Activated naive CD8-positive, alpha-beta T cell treated with anti-CD3 and anti-CD28 coated beads, Interleukin-2, amount 10 ng/mL, durations not matched to agents 7 days and 5 days (primary cell): ENCODE measurements around the gene RSBN1L. TPM values are rescaled to one million over a fixed set of nuclear protein-coding genes. Genes with fewer than 3 reads are reported as not detected.
"Not testable (repeated sequence)": the region's sequence is repeated elsewhere in the genome, so short reads cannot be mapped to it uniquely, and the experiment has no call there.

Source experiments
- ATAC-seq: fragments of 150-1000 bp; cut with Tn5 transposase; one replicate; pipeline ENCODE4 v1.10.0; 2021; ENCODE audit warnings: low read depth, moderate library complexity
- POLR2A ChIA-PET: fragments of 350-600 bp; sonication (Branson Sonifier 250); formaldehyde crosslinking; loops from one replicate; lab custom pipeline; 2021; ENCODE audit warnings: antibody characterized with exemption; lab: Charles Lee
- DNase-seq: peaks from one replicate; pipeline ENCODE4 v3.0.0; 2021
- H3K27ac Mint-ChIP-seq: one replicate; pipeline ENCODE4 v1.8.0; 2022; ENCODE audit warnings: mild to moderate bottlenecking, mixed read lengths
- H3K27me3 Mint-ChIP-seq: one replicate; pipeline ENCODE4 v1.8.0; 2022; ENCODE audit warnings: mild to moderate bottlenecking, moderate library complexity, mixed read lengths
- H3K36me3 Mint-ChIP-seq: one replicate; pipeline ENCODE4 v1.8.0; 2021; ENCODE audit warnings: mild to moderate bottlenecking, mixed read lengths
- H3K4me1 Mint-ChIP-seq: one replicate; pipeline ENCODE4 v1.8.0; 2021; ENCODE audit warnings: mixed read lengths
- H3K4me3 Mint-ChIP-seq: one replicate; pipeline ENCODE4 v1.8.0; 2022; ENCODE audit warnings: mild to moderate bottlenecking, moderate library complexity, mixed read lengths
- H3K9me3 Mint-ChIP-seq: one replicate; pipeline ENCODE4 v1.8.0; 2021; ENCODE audit warnings: mixed read lengths
- total RNA-seq, 2 experiments: library from RNA; stranded (reverse); gene quantifications; one replicate each; pipeline ENCODE4 v1.2.3, GENCODE V29; 2021

RSBN1L gene
- total RNA-seq, 2 experiments from 2014 or later: 28.1 to 30.2 TPM

- not testable (repeated sequence) for H3K4me1 Mint-ChIP-seq, H3K27ac Mint-ChIP-seq, DNase-seq, H3K9me3 Mint-ChIP-seq, H3K27me3 Mint-ChIP-seq, H3K4me3 Mint-ChIP-seq, ATAC-seq, H3K36me3 Mint-ChIP-seq
- POLR2A ChIA-PET: interaction anchor here (0.6 to 1.3 kb wide), 3 partner anchors 16 to 21 kb away, joined by 3 to 5 read pairs (median 5); partner anchors contain the start of gene RSBN1L
Observed at GRCh38 chr7:77717566-77717965, 21.3 kb downstream of the RSBN1L start.

- Mint-ChIP-seq H3K4me1 (peaks cover 14% of the 10 kb centered on the region), H3K27ac (no peak overlapping the region), H3K36me3 (peaks cover 6% of the 10 kb centered on the region), H3K4me3 (no peak overlapping the region), H3K9me3 (no peaks in the 10 kb centered on the region), H3K27me3 (no peaks in the 10 kb centered on the region)
- ATAC-seq: no peak
- no peak for DNase-seq
- POLR2A ChIA-PET: no interaction called here
Observed at GRCh38 chr7:77727527-77727926, 31.3 kb downstream of the RSBN1L start.

GRCh38 chr7:77727936-77728701, 31.9 kb downstream of the RSBN1L start:
- POLR2A ChIA-PET: no interaction called here
- Mint-ChIP-seq H3K9me3 (no peaks in the 10 kb centered on the region), H3K27me3 (no peaks in the 10 kb centered on the region), H3K4me1 (peaks cover 14% of the 10 kb centered on the region), H3K27ac (no peak overlapping the region), H3K36me3 (peaks cover 6% of the 10 kb centered on the region), H3K4me3 (no peak overlapping the region)
- ATAC-seq: no peak
- DNase-seq: no peak

GRCh38 chr7:77729574-77730348, 33.5 kb downstream of the RSBN1L start:
- DNase-seq (no peak), ATAC-seq (no peak)
- Mint-ChIP-seq H3K36me3 (peaks cover 6% of the 10 kb centered on the region), H3K27ac (no peak overlapping the region), H3K4me1 (peaks cover 14% of the 10 kb centered on the region), H3K4me3 (no peak overlapping the region), H3K27me3 (no peaks in the 10 kb centered on the region), H3K9me3 (no peaks in the 10 kb centered on the region)
- POLR2A ChIA-PET: no interaction called here

- Mint-ChIP-seq H3K4me1 (peaks cover 14% of the 10 kb centered on the region), H3K36me3 (peaks cover 6% of the 10 kb centered on the region), H3K4me3 (no peak overlapping the region), H3K27ac (no peak overlapping the region), H3K27me3 (no peaks in the 10 kb centered on the region), H3K9me3 (no peaks in the 10 kb centered on the region)
- ATAC-seq (no peak), DNase-seq (no peak)
- POLR2A ChIA-PET: no interaction called here
Observed at GRCh38 chr7:77731716-77732115, 35.5 kb downstream of the RSBN1L start.

GRCh38 chr7:77734659-77735421, 38.6 kb downstream of the RSBN1L start:
- peaks cover 17% of the 10 kb centered on the region for H3K36me3 Mint-ChIP-seq
- POLR2A ChIA-PET: no interaction called here
- no peak overlapping the region for H3K4me3 Mint-ChIP-seq
- DNase-seq (no peak), ATAC-seq (no peak)
- H3K4me1 Mint-ChIP-seq: peaks cover 8% of the 10 kb centered on the region
- no peaks in the 10 kb centered on the region for H3K9me3 Mint-ChIP-seq
- no peaks in the 10 kb centered on the region for H3K27me3 Mint-ChIP-seq
- no peak overlapping the region for H3K27ac Mint-ChIP-seq

GRCh38 chr7:77735457-77735856, 39.2 kb downstream of the RSBN1L start:
- no peak overlapping the region for H3K27ac Mint-ChIP-seq
- no peaks in the 10 kb centered on the region for H3K9me3 Mint-ChIP-seq
- POLR2A ChIA-PET: no interaction called here

GRCh38 chr7:77736991-77737390, 40.7 kb downstream of the RSBN1L start:
- H3K27ac Mint-ChIP-seq: no peak overlapping the region
- ATAC-seq (no peak), DNase-seq (no peak)
- peaks cover 4% of the 10 kb centered on the region for H3K4me1 Mint-ChIP-seq
- POLR2A ChIA-PET: no interaction called here
- no peaks in the 10 kb centered on the region for H3K27me3 Mint-ChIP-seq
- H3K4me3 Mint-ChIP-seq: no peak overlapping the region
- H3K9me3 Mint-ChIP-seq: no peaks in the 10 kb centered on the region
- peaks cover 21% of the 10 kb centered on the region for H3K36me3 Mint-ChIP-seq

More at GRCh38 chr7:77735457-77735856, 39.2 kb downstream of the RSBN1L start:
- Mint-ChIP-seq H3K4me1 (peaks cover 5% of the 10 kb centered on the region), H3K4me3 (no peak overlapping the region), H3K27me3 (no peaks in the 10 kb centered on the region), H3K36me3 (peaks cover 20% of the 10 kb centered on the region)
- DNase-seq (no peak), ATAC-seq (no peak)

GRCh38 chr7:77738382-77738781, 42.1 kb downstream of the RSBN1L start:
- ATAC-seq: no peak
- Mint-ChIP-seq H3K27me3 (no peaks in the 10 kb centered on the region), H3K27ac (no peak overlapping the region), H3K4me3 (no peak overlapping the region), H3K36me3 (peaks cover 27% of the 10 kb centered on the region), H3K4me1 (peaks cover 4% of the 10 kb centered on the region), H3K9me3 (no peaks in the 10 kb centered on the region)
- DNase-seq: no peak
- POLR2A ChIA-PET: no interaction called here

GRCh38 chr7:77738871-77739270, 42.6 kb downstream of the RSBN1L start:
- ATAC-seq (no peak), DNase-seq (no peak)
- peaks cover 30% of the 10 kb centered on the region for H3K36me3 Mint-ChIP-seq
- H3K9me3 Mint-ChIP-seq: no peaks in the 10 kb centered on the region
- no peaks in the 10 kb centered on the region for H3K27me3 Mint-ChIP-seq
- peaks cover 4% of the 10 kb centered on the region for H3K4me1 Mint-ChIP-seq
- H3K27ac Mint-ChIP-seq: no peak overlapping the region
- H3K4me3 Mint-ChIP-seq: no peak overlapping the region
- POLR2A ChIA-PET: no interaction called here

- peaks cover 31% of the 10 kb centered on the region for H3K36me3 Mint-ChIP-seq
- POLR2A ChIA-PET: no interaction called here
Observed at GRCh38 chr7:77740257-77740656, 44.0 kb downstream of the RSBN1L start.

GRCh38 chr7:77743518-77743917, 47.3 kb downstream of the RSBN1L start:
- Mint-ChIP-seq H3K4me1 (peaks cover 5% of the 10 kb centered on the region), H3K27ac (no peak overlapping the region), H3K27me3 (no peaks in the 10 kb centered on the region), H3K4me3 (no peak overlapping the region), H3K9me3 (peaks cover 2% of the 10 kb centered on the region), H3K36me3 (peaks cover 32% of the 10 kb centered on the region)
- DNase-seq: no peak
- POLR2A ChIA-PET: no interaction called here
- ATAC-seq: no peak

More at GRCh38 chr7:77740257-77740656, 44.0 kb downstream of the RSBN1L start:
- Mint-ChIP-seq H3K9me3 (no peaks in the 10 kb centered on the region), H3K27ac (no peak overlapping the region), H3K4me3 (no peak overlapping the region), H3K27me3 (no peaks in the 10 kb centered on the region), H3K4me1 (peaks cover 4% of the 10 kb centered on the region)
- ATAC-seq (no peak), DNase-seq (no peak)

- no peak for DNase-seq
- no peak overlapping the region for H3K4me3 Mint-ChIP-seq
- peaks cover 2% of the 10 kb centered on the region for H3K9me3 Mint-ChIP-seq
- H3K27me3 Mint-ChIP-seq: no peaks in the 10 kb centered on the region
- H3K27ac Mint-ChIP-seq: no peak overlapping the region
- POLR2A ChIA-PET: no interaction called here
- H3K4me1 Mint-ChIP-seq: peaks cover 5% of the 10 kb centered on the region
- no peak for ATAC-seq
- peaks cover 34% of the 10 kb centered on the region for H3K36me3 Mint-ChIP-seq
Observed at GRCh38 chr7:77745746-77746145, 49.5 kb downstream of the RSBN1L start.
